ENCODE results near the gene GPD1.

Gene GPD1

GRCh38 chr12:50089730-50090129 lies 14.1 kb upstream of the GPD1 start:
- DNase-seq (ENCODE audit: low read depth, low spot score): no peak

GRCh38 chr12:50090391-50090790 lies 13.4 kb upstream of the GPD1 start:
- no peak for DNase-seq (ENCODE audit: low read depth, low spot score)
- no peak overlapping the region for H3K4me3 ChIP-seq (ENCODE audit: low read length)

More at GRCh38 chr12:50089730-50090129, 14.1 kb upstream of the GPD1 start:
- H3K4me3 ChIP-seq (ENCODE audit: low read length): no peak overlapping the region

GRCh38 chr12:50097952-50098351 lies 5.9 kb upstream of the GPD1 start:
- DNase-seq (ENCODE audit: low read depth, low spot score): no peak

GRCh38 chr12:50099302-50100008 lies 4.4 kb upstream of the GPD1 start:
- DNase-seq (ENCODE audit: low read depth, low spot score): no peak
- H3K4me3 ChIP-seq (ENCODE audit: low read length): no peak overlapping the region

More at GRCh38 chr12:50097952-50098351, 5.9 kb upstream of the GPD1 start:
- no peak overlapping the region for H3K4me3 ChIP-seq (ENCODE audit: low read length)

GRCh38 chr12:50100561-50100960 lies 3.2 kb upstream of the GPD1 start:
- H3K4me3 ChIP-seq (ENCODE audit: low read length): no peak overlapping the region
- DNase-seq (ENCODE audit: low read depth, low spot score): no peak

- DNase-seq (ENCODE audit: low read depth, low spot score): no peak
- H3K4me3 ChIP-seq (ENCODE audit: low read length): no peak overlapping the region
These were observed 2.1 kb upstream of the GPD1 start for GRCh38 chr12:50101663-50102062.

GRCh38 chr12:50102131-50102531 lies 1.7 kb upstream of the GPD1 start:
- no peak for DNase-seq (ENCODE audit: low read depth, low spot score)

GRCh38 chr12:50102646-50103309 lies 1.0 kb upstream of the GPD1 start:
- no peak for DNase-seq (ENCODE audit: low read depth, low spot score)
- H3K4me3 ChIP-seq (ENCODE audit: low read length): no peak overlapping the region

More at GRCh38 chr12:50102131-50102531, 1.7 kb upstream of the GPD1 start:
- no peak overlapping the region for H3K4me3 ChIP-seq (ENCODE audit: low read length)

GRCh38 chr12:50103351-50103750 lies 457 bp upstream of the GPD1 start:
- no peak for DNase-seq (ENCODE audit: low read depth, low spot score)
- H3K4me3 ChIP-seq (ENCODE audit: low read length): no peak overlapping the region

- DNase-seq (ENCODE audit: low read depth, low spot score): no peak
- H3K4me3 ChIP-seq (ENCODE audit: low read length): no peak overlapping the region
These were observed 884 bp downstream of the GPD1 start for GRCh38 chr12:50104417-50105366.

GRCh38 chr12:50105913-50106450 lies 2.2 kb downstream of the GPD1 start:
- no peak overlapping the region for H3K4me3 ChIP-seq (ENCODE audit: low read length)
- DNase-seq (ENCODE audit: low read depth, low spot score): no peak

GRCh38 chr12:50106907-50107306 lies 3.1 kb downstream of the GPD1 start:
- no peak overlapping the region for H3K4me3 ChIP-seq (ENCODE audit: low read length)

GRCh38 chr12:50107416-50108268 lies 3.8 kb downstream of the GPD1 start:
- DNase-seq (ENCODE audit: low read depth, low spot score): no peak
- no peak overlapping the region for H3K4me3 ChIP-seq (ENCODE audit: low read length)

More at GRCh38 chr12:50106907-50107306, 3.1 kb downstream of the GPD1 start:
- DNase-seq (ENCODE audit: low read depth, low spot score): no peak

- no peak overlapping the region for H3K4me3 ChIP-seq (ENCODE audit: low read length)
- DNase-seq (ENCODE audit: low read depth, low spot score): no peak
These were observed 5.5 kb downstream of the GPD1 start for GRCh38 chr12:50109319-50109718.

GRCh38 chr12:50110127-50110761 lies 6.4 kb downstream of the GPD1 start:
- no peak for DNase-seq (ENCODE audit: low read depth, low spot score)
- no peak overlapping the region for H3K4me3 ChIP-seq (ENCODE audit: low read length)

- no peak overlapping the region for H3K4me3 ChIP-seq (ENCODE audit: low read length)
- DNase-seq (ENCODE audit: low read depth, low spot score): no peak
These were observed 7.0 kb downstream of the GPD1 start for GRCh38 chr12:50110762-50111351.

GRCh38 chr12:50111395-50111692 lies 7.5 kb downstream of the GPD1 start:
- DNase-seq (ENCODE audit: low read depth, low spot score): no peak
- peak overlapping the region; percentile 100 for H3K4me3 ChIP-seq (ENCODE audit: low read length)

Measured in Jurkat, Clone E6-1 (cell line).